Heart left ventricle (tissue), 16 donors: ENCODE results near the gene C11orf21. TPM values are rescaled to one million over a fixed set of nuclear protein-coding genes. Genes with fewer than 3 reads are reported as not detected.

ENCODE experiments used
- ATAC-seq, 4 donors: fragments of 200-7000 bp; cut with Tn5 transposase; one replicate each; pipeline ENCODE4 v1.9.1; 2020 to 2022; ENCODE audit warnings: moderate library complexity in 4 of 4, mild to moderate bottlenecking in 3 of 4, moderate number of reproducible peaks in 1 of 4
- DNase-seq, 5 donors: peaks; one replicate each; pipeline ENCODE4 v3.0.0-alpha.2; 2020
- H3K27ac ChIP-seq, 12 donors: fragments of 200-600 bp; sonication (generic) in 4 of 12; one replicate each; pipeline versions ENCODE4 v1.5.0 to v1.8.0; 2016 to 2022; ENCODE audit warnings: mild to moderate bottlenecking in 2 of 12
- H3K27me3 ChIP-seq, 9 donors: fragments of 200-600 bp; sonication (generic) in 2 of 9; one replicate each; pipeline versions ENCODE4 v1.5.1 to v1.8.0; 2016 to 2022; ENCODE audit warnings: mild to moderate bottlenecking in 3 of 9
- H3K36me3 ChIP-seq, 9 donors: fragments of 200-600 bp; sonication (generic) in 2 of 9; one replicate each; pipeline versions ENCODE4 v1.5.0 to v1.8.0; 2018 to 2022; ENCODE audit warnings: mild to moderate bottlenecking in 2 of 9
- H3K4me1 ChIP-seq, 12 donors: fragments of 200-600 bp; sonication (generic) in 4 of 12; one replicate each; pipeline versions ENCODE4 v1.5.0 to v1.8.0; 2016 to 2022; ENCODE audit warnings: mild to moderate bottlenecking in 3 of 12
- H3K4me3 ChIP-seq, 12 donors: fragments of 200-600 bp; sonication (generic) in 4 of 12; one replicate each; pipeline versions ENCODE4 v1.5.0 to v1.8.0; 2017 to 2022; ENCODE audit warnings: mild to moderate bottlenecking in 9 of 12, moderate library complexity in 4 of 12
- H3K9me3 ChIP-seq, 12 donors: fragments of 200-600 bp; sonication (generic) in 4 of 12; one replicate each; pipeline versions ENCODE4 v1.5.0 to v1.8.0; 2016 to 2022; ENCODE audit warnings: mild to moderate bottlenecking in 1 of 12
- POLR2A ChIP-seq, 2 donors: fragments of 450-650 bp; IDR thresholded peaks; one replicate each; pipeline ENCODE4 v1.6.1; 2017; ENCODE audit warnings: antibody characterized with exemption in 2 of 2, mild to moderate bottlenecking in 2 of 2, moderate library complexity in 2 of 2
- WGBS, 4 donors: extraction: QIAGEN DNeasy Blood & Tissue Kit in 2 of 4; methylation state at CpG; one replicate each; pipeline versions ENCODE4 v1.1.5 to v1.1.7; 2013 to 2018; 5-methylcytosine and 5-hydroxymethylcytosine counted together
- intact Hi-C, 10 donors: fragments of 100-400 bp; cut with DNase I; formaldehyde crosslinking; loops; one replicate each; pipeline versions ENCODE4 v1.11.1 to v1.14.2; 2022
- polyA plus RNA-seq, 2 donors: library from polyadenylated mRNA; stranded (reverse); fragments of 200-250 nt; gene quantifications; one replicate each; pipeline ENCODE4 v1.2.3, GENCODE V29; 2013
- total RNA-seq, 9 donors: library from RNA; depleted of rRNA in 2 of 9; stranded (reverse); fragments of >200 nt in 2 of 9; fragmentation: NEBNext Ultra II Directional in 3 of 9; extraction: Animal tissue kit (Norgen Biotek cat#: 25700) in 3 of 9; gene quantifications; one replicate each; pipeline versions ENCODE4 v1.1.0 to v1.2.4, GENCODE V29; 2016 to 2023
- TF ChIP-seq, protein P1 (sequence below), 12 donors: fragments of 200-600 bp; sonication (generic) in 4 of 12; IDR thresholded peaks; one replicate each; pipeline versions ENCODE4 v1.5.0 to v1.8.0; 2018 to 2022; ENCODE audit warnings: antibody characterized with exemption in 12 of 12, mild to moderate bottlenecking in 5 of 12
- donor health status: ischemic (EF 13 %, LVEDD 7.1; RV severe dilation, severe dysfunction).
- donor health status: healthy with polysubstance abuse.
- donor health status: DM: no; HTN: yes; CAD: no.
- donor health status: DM: no; HTN: no; CAD: no.
- donor health status: ischemic (EF 25% LVEDD 6.9; RV normal size, moderate dysfunction).
- donor health status: ischemic (EF 25% LVEDD 5.7; RV mildly dilated, moderate dysfunction).
- donor health status: healthy.
- donor health status: DM: yes; HTN: yes; CAD: no.
- donor health status: ischemic (EF 35%, LVEDD 5.7; RV mildly dilated, moderate dysfunction).
- donor health status: nonischemic (EF 11% LVEDD 7.7; RV severe dilation, severe dysfunction).
- donor health status: DM: yes; HTN: yes; CAD: no.
- donor health status: PGD.
- donor health status: ischemic (EF 29% LVEDD 5.4; RV normal size, mild dysfunction).
- donor health status: nonischemic (EF 23%, LVEDD 6.1; RV moderate dilation, normal function).

Gene C11orf21
- total and polyA plus RNA-seq, 11 donors: 4.8 to 41.2 (median 29.9) TPM

DNA sequence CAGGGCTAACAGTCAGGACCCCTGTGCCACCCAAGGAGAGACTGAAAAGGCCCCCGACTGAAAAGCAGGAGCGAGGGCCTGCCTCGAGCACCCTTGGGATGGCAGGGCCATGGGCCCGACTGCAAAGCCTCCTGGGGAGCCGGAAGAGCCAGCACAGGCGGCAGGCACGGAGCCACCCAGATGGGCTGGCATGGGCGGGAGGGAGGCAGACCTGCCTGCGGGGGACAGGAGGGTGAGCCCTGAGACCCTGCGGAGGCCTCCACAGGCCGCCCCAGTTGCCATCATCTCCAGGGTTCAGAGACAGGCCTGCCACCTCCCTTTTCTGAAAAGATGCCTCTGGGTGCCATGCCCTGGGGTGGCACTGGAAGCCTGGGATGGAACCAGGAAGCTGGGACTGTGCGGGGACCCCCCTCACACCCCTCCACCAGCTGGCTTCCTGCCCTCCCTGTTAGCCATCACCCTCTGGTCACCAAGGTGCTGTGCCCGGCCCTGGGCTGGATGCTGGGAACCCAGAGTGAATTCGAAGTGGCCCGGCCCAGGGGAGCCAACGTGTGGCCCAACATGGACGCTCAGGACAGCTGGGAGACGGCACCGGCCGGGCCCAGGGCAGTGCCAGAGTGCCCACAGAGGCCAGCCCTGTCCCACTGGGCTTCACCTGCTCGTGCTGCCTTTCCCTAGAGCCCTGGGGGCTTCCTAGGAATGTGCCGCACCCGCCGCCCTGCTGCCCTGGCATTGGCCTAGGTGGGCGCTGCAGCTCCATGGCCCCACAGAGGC lies 13.9 kb upstream of the C11orf21 start:
- Histone ChIP-seq H3K27me3 (no peaks in the 10 kb centered on the region), H3K27ac (peak overlapping the region; percentile 56 to 90 (median 84)), H3K36me3 (no peaks in the 10 kb centered on the region), H3K4me1 (peaks cover 0 to 41% (median 26%) of the 10 kb centered on the region in 12 donors), H3K4me3 (peak overlapping the region in 9 of 12 donors; percentile 14 to 34 (median 26)), H3K9me3 (peaks cover 0 to 9% (median 0%) of the 10 kb centered on the region in 12 donors)
- DNase-seq (peak in 4 of 5 donors; percentile 19 to 63 (median 30)), ATAC-seq (peak in 3 of 4 donors; percentile 35 to 48 (median 42))
- 65 to 72% (median 70%) methylated on average over 18 to 25 of the region's 25 CpGs for WGBS, 4 donors
- TF ChIP-seq POLR2A (IDR thresholded peaks at IDR 0.05): no peak
- TF ChIP-seq, protein P1, sequence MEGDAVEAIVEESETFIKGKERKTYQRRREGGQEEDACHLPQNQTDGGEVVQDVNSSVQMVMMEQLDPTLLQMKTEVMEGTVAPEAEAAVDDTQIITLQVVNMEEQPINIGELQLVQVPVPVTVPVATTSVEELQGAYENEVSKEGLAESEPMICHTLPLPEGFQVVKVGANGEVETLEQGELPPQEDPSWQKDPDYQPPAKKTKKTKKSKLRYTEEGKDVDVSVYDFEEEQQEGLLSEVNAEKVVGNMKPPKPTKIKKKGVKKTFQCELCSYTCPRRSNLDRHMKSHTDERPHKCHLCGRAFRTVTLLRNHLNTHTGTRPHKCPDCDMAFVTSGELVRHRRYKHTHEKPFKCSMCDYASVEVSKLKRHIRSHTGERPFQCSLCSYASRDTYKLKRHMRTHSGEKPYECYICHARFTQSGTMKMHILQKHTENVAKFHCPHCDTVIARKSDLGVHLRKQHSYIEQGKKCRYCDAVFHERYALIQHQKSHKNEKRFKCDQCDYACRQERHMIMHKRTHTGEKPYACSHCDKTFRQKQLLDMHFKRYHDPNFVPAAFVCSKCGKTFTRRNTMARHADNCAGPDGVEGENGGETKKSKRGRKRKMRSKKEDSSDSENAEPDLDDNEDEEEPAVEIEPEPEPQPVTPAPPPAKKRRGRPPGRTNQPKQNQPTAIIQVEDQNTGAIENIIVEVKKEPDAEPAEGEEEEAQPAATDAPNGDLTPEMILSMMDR (IDR thresholded peaks at IDR 0.05): no peak
- intact Hi-C loops: loop anchor here in 3 of 10 donors (2.0 kb wide), 4 partner anchors 59 to 85 kb away; partner anchors contain the start of genes CD81 (in 1 of the 3) and TSSC4 (in 1 of the 3)

DNA sequence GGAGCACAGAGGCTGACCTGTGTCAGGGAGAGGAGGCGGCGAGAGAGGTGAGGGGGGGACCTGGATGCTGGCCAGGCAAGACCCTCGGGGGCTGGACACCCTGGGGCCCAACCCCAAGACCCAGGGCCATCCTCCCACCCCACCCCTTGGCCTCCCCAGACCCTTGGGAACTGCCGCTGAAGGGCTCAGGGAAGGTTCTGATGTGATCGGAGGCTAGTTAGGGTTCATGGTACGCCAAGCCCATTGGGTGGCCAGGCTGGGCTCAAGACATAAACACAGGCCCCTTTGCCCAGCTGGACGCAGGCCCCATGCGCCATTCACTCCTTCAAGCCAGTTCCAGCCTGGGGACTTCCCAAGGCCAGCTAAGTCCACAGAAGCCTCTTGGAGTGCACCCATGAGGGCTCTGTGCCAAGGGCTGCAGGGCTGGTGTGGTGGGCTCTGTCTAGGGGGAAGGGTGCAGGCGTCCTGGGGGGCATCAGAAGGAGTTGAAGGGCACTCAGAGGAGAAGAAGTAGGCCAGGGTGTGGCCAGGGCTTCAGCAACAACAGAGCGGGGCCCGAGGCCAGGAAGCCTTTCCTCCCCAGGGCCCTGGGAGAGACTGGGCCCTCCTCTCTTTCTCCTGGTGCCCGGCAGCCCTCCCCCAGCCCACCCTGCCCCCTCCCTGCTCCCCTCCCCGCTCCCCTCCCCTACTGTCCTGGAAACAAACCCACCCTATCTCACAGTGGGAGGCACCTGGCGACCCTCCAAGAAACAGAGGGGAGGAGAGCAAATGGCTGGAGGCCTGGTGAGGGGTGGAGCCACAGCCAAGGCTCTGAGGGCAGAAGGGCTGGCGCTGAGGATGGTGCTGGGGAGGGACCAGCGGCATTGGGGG lies 13.0 kb upstream of the C11orf21 start:
- H3K4me3 ChIP-seq: peak overlapping the region in 9 of 12 donors; percentile 14 to 34 (median 26)
- intact Hi-C loops: loop anchor here in 5 of 10 donors (2.0 to 5.0 kb wide), 7 partner anchors 60 to 573 kb away; partner anchors contain the start of genes CD81 (in 3 of the 5), CDKN1C (in 1 of the 5) and TSSC4 (in 1 of the 5)
- 33 to 48% (median 37%) methylated on average over 6 to 16 of the region's 16 CpGs for WGBS, 4 donors

DNA sequence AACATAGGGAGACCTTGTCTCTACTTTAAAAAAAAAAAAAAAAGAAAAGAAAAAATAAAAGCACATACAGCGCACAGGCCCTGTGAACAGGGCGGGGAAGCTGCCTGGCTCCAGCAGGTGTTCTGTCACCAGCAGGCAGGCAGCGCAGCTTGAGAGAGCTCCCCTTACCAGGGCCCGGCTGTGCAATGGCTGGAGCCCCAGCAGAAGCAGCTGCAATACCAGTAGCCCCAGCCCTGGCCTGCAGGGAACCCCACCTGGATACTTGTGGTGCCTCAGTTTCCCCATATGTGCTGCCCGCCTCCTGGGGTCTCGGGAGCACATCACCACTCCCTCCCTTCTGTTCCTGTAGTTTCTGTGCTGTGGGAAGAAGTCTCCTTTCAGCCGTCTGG lies 12.4 kb upstream of the C11orf21 start:
- peaks cover 0 to 41% (median 26%) of the 10 kb centered on the region in 12 donors for H3K4me1 ChIP-seq
- TF ChIP-seq, protein P1 (IDR thresholded peaks at IDR 0.05): no peak
- no peak for TF ChIP-seq POLR2A (IDR thresholded peaks at IDR 0.05)
- ATAC-seq (no peak), DNase-seq (peak in 3 of 5 donors; percentile 27 to 28 (median 27))
- peak overlapping the region; percentile 69 to 90 (median 86) for H3K27ac ChIP-seq
- H3K36me3 ChIP-seq: no peaks in the 10 kb centered on the region
- H3K4me3 ChIP-seq: no peak overlapping the region
- H3K27me3 ChIP-seq: no peaks in the 10 kb centered on the region
- H3K9me3 ChIP-seq: peaks cover 0 to 9% (median 0%) of the 10 kb centered on the region in 12 donors
- intact Hi-C loops: loop anchor here in 5 of 10 donors (2.0 to 5.0 kb wide), 7 partner anchors 61 to 573 kb away; partner anchors contain the start of genes CD81 (in 3 of the 5), CDKN1C (in 1 of the 5) and TSSC4 (in 1 of the 5)
- 85 to 89% (median 86%) methylated on average over 7 of the region's 7 CpGs for WGBS, 4 donors

More for the DNA sequence above, 13.0 kb upstream of the C11orf21 start:
- peak overlapping the region; percentile 69 to 90 (median 86) for H3K27ac ChIP-seq
- ATAC-seq (peak; percentile 86 to 91 (median 89)), DNase-seq (peak; percentile 92 to 97 (median 94))
- no peaks in the 10 kb centered on the region for H3K27me3 ChIP-seq
- H3K9me3 ChIP-seq: peaks cover 0 to 9% (median 0%) of the 10 kb centered on the region in 12 donors
- H3K36me3 ChIP-seq: no peaks in the 10 kb centered on the region
- TF ChIP-seq, protein P1 (IDR thresholded peaks at IDR 0.05): no peak
- no peak for TF ChIP-seq POLR2A (IDR thresholded peaks at IDR 0.05)
- peaks cover 0 to 41% (median 26%) of the 10 kb centered on the region in 12 donors for H3K4me1 ChIP-seq
